Measurements from ENCODE around the gene YJU2.

- TF ChIP-seq CTCF (IDR thresholded peaks at IDR 0.05; ENCODE audit: low read depth, low read length, poor library complexity, severe bottlenecking) = no peak
- TF ChIP-seq EZH2phosphoT487 (IDR thresholded peaks at IDR 0.05; ENCODE audit: borderline replicate concordance, low read length) = no peak
These were observed 55.4 kb downstream of the YJU2 start, which contains the start of gene TMIGD2 for GRCh38 chr19:4302243-4302640.

Data from DOHH2 (cell line).